Breast epithelium (tissue), 3 donors: ENCODE data around the gene OTOP3.

Experiments used
- POLR2A ChIP-seq: fragments of 450-650 bp; IDR thresholded peaks from one replicate; pipeline ENCODE4 v1.6.1; 2016; ENCODE audit warnings: antibody characterized with exemption, mild to moderate bottlenecking, moderate library complexity
- POLR2AphosphoS5 ChIP-seq, 3 donors: sonication (generic); formaldehyde crosslinking; IDR thresholded peaks; one replicate each; pipeline ENCODE4 v1.6.1; 2017; ENCODE audit warnings: antibody characterized with exemption in 3 of 3
- TF ChIP-seq, protein P1 (sequence below), 3 donors: fragments of 450-650 bp; IDR thresholded peaks; one replicate each; pipeline ENCODE4 v1.5.1; 2016 to 2017; ENCODE audit warnings: antibody characterized with exemption in 3 of 3, mild to moderate bottlenecking in 3 of 3, moderate library complexity in 3 of 3

DNA sequence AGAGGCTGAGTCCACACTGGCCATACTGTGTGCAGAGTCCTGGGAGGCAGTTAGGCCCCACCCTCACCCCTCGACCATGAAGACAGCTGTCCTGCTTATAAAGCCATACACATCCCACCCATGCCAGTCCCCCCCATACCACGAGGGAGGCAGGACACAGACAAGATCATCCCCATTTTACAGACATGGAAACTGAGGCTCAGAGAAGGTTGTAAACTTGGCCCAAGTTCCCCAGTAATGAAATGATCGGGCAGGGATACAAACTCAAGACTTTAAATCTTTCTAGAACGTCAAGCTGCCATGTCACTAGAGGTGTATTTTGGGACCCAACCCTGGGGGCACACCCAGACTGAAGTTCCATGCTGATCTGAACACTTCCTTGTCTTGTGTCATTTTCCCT lies 20.4 kb downstream of the OTOP3 start:
- TF ChIP-seq POLR2A: no peak
- TF ChIP-seq, protein P1, sequence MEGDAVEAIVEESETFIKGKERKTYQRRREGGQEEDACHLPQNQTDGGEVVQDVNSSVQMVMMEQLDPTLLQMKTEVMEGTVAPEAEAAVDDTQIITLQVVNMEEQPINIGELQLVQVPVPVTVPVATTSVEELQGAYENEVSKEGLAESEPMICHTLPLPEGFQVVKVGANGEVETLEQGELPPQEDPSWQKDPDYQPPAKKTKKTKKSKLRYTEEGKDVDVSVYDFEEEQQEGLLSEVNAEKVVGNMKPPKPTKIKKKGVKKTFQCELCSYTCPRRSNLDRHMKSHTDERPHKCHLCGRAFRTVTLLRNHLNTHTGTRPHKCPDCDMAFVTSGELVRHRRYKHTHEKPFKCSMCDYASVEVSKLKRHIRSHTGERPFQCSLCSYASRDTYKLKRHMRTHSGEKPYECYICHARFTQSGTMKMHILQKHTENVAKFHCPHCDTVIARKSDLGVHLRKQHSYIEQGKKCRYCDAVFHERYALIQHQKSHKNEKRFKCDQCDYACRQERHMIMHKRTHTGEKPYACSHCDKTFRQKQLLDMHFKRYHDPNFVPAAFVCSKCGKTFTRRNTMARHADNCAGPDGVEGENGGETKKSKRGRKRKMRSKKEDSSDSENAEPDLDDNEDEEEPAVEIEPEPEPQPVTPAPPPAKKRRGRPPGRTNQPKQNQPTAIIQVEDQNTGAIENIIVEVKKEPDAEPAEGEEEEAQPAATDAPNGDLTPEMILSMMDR (IDR thresholded peaks at IDR 0.05): no peak
- TF ChIP-seq POLR2AphosphoS5 (IDR thresholded peaks at IDR 0.05): no peak
